ENCODE data around the gene TFDP2. TPM values are rescaled to one million over a fixed set of nuclear protein-coding genes. Genes with fewer than 3 reads are reported as not detected.
A peak's percentile ranks its signal among the peaks of the same experiment; 100 is the strongest.

TFDP2 gene
- total and polyA plus RNA-seq, 10 of the 15 experiments (the other 5 are each of a cell fraction or from before 2014, with no cell fraction given): 28.3 to 100 (median 49.7) TPM

GRCh38 chr3:142022381-142022780 is 127.0 kb downstream of the TFDP2 start:
- Histone ChIP-seq H4K20me1 (ENCODE audit: control insufficient read depth, insufficient read depth) (no peaks in the 10 kb centered on the region), H3K4me2 (ENCODE audit: control insufficient read depth, insufficient read depth) (peak overlapping the region; percentile 19; the same call in 1 of the 2 replicates), H2AFZ (ENCODE audit: control insufficient read depth, low read depth, low read length) (no peak overlapping the region), H3K9ac (ENCODE audit: control insufficient read depth, insufficient read depth, low read length) (no peak overlapping the region; the same call in 1 of the 2 replicates), H3K9me3 (replicated peaks; ENCODE audit: control insufficient read depth, insufficient read depth, low read length) (no peaks in the 10 kb centered on the region), H3K27me3 (replicated peaks in 1 of 2; ENCODE audit: control insufficient read depth in 2 of 2, insufficient read depth in 2 of 2, low read length in 1 of 2) (no peaks in the 10 kb centered on the region), H3K36me3 (ENCODE audit: control insufficient read depth in 2 of 2, insufficient read depth in 2 of 2, low read length in 1 of 2) (0 out of 4 replicates have a peak, but pooled peaks cover 0 to 3% of the 10 kb centered on the region in 2 experiments), H3K79me2 (ENCODE audit: control insufficient read depth, insufficient read depth, low read length) (peaks cover 18% of the 10 kb centered on the region), H3K27ac (ENCODE audit: control insufficient read depth, insufficient read depth) (no peak overlapping the region), H3K4me1 (ENCODE audit: control insufficient read depth, insufficient read depth, low read length) (peaks cover 14% of the 10 kb centered on the region), H3K4me3 (0 out of 2 replicates have a peak overlapping the region, but pooled peaks have one; percentile 14)
- BruUV-seq (replicated peaks): no TSS peak
- FAIRE-seq (peak; percentile 64), ATAC-seq (peak; percentile 90), DNase-seq (ENCODE audit: low read depth, low spot score) (peak; percentile 45)
- ChIA-PET SMC1A (ENCODE audit: uncharacterized antibody, unreplicated experiment) (interaction anchor here (0.6 to 2.3 kb wide), 13 partner anchors 8 to 1193 kb away, joined by 3 to 10 read pairs (median 4); no protein-coding TSS in a partner anchor), POLR2A (interaction anchor here (0.8 to 1.2 kb wide), 2 partner anchors 9 to 143 kb away, joined by 3 to 4 read pairs; no protein-coding TSS in a partner anchor), RAD21 (ENCODE audit: unreplicated experiment) (interaction anchor here (0.6 to 3.3 kb wide), 13 partner anchors 9 to 260 kb away, joined by 3 to 10 read pairs (median 4); partner anchors contain the start of gene TFDP2), CTCF (interaction anchor here (0.6 to 3.9 kb wide), 21 partner anchors 9 to 296 kb away, joined by 3 to 37 read pairs (median 4); no protein-coding TSS in a partner anchor)
- WGBS (ENCODE audit: insufficient coverage, insufficient replicate concordance, low lambda C conversion rate, missing lambda C conversion rate): 64% methylated on average over 1 of the region's 1 CpG
- intact Hi-C loops (cut with micrococcal nuclease; ENCODE audit: unreplicated experiment) (loop anchor here (1.0 to 5.0 kb wide), 5 partner anchors 105 to 700 kb away; partner anchors contain the start of genes TFDP2 and TRPC1), in situ Hi-C loops (cut with MboI) (no loop called here)
- TF ChIP-seq ASH2L (IDR thresholded peaks at IDR 0.05; ENCODE audit: borderline replicate concordance, low read depth): no peak
- no peak for TF ChIP-seq SUZ12 (IDR thresholded peaks at IDR 0.05; ENCODE audit: unreplicated experiment)
- TF ChIP-seq NRF1 (conservative IDR thresholded peaks at IDR 0.05; ENCODE audit: low read depth, low read length): no peak
- TF ChIP-seq E4F1 (IDR thresholded peaks at IDR 0.05; ENCODE audit: borderline replicate concordance, partially characterized antibody): no peak
- peak; percentile 43 to 81 (median 44); a peak in 4 of 6 replicates for TF ChIP-seq CTCF (IDR thresholded peaks at IDR 0.05 in 2 of 3, conservative IDR thresholded peaks at IDR 0.05 in 1 of 3; ENCODE audit: control insufficient read depth in 2 of 3, extremely low read depth in 1 of 3, insufficient read depth in 1 of 3, low read depth in 3 of 3, low read length in 3 of 3)
- TF ChIP-seq YY1 (IDR thresholded peaks at IDR 0.05; ENCODE audit: low read depth, low read length): 0 out of 2 replicates have a peak, but pooled peaks have one; percentile 25
- TF ChIP-seq HDAC6 (IDR thresholded peaks at IDR 0.05; ENCODE audit: unreplicated experiment): no peak
- TF ChIP-seq NBN (IDR thresholded peaks at IDR 0.05): no peak
- TF ChIP-seq RUNX3 (IDR thresholded peaks at IDR 0.05; ENCODE audit: low read length): peak; percentile 60; the same call in 1 of the 2 replicates
- no peak for TF ChIP-seq MYB (IDR thresholded peaks at IDR 0.05; ENCODE audit: borderline replicate concordance, low read depth, low read length)
- no peak for TF ChIP-seq MXI1 (IDR thresholded peaks at IDR 0.05; ENCODE audit: low read depth, low read length)
- TF ChIP-seq NR2F1 (conservative IDR thresholded peaks at IDR 0.05): no peak
- TF ChIP-seq SREBF2 (IDR thresholded peaks at IDR 0.05; ENCODE audit: low read length): no peak
- no peak for TF ChIP-seq E2F8 (IDR thresholded peaks at IDR 0.05; ENCODE audit: low read depth, partially characterized antibody)
- no peak for TF ChIP-seq ZNF24 (IDR thresholded peaks at IDR 0.05)
- TF ChIP-seq CHD1 (IDR thresholded peaks at IDR 0.05; ENCODE audit: low read depth, low read length): no peak
- 0 out of 2 replicates have a peak, but pooled peaks have one; percentile 38 for TF ChIP-seq SIN3A (IDR thresholded peaks at IDR 0.05; ENCODE audit: low read depth, low read length)
